Measurements from ENCODE around the gene AGR2.
"Not testable (repeated sequence)": the region's sequence is repeated elsewhere in the genome, so short reads cannot be mapped to it uniquely, and the experiment has no call there.

The AGR2 gene

DNA sequence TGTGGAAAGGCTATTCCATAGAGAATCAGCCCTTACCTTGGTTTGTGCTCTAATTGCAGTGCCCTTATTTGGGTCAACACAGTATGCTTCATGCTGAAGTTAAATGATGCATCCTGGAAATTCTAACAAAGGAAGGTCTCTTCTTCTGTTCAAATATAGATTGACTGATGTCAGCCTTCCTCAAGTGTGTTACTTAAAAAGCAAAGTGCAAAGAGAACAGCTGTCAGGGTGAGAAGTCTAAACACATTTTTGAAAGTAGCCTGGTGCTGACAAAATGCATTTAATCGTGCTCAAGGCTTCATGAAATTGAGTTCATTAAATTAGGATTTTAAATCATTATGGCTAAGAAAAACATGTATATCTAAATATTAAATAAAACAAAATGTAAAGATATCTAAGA, 19.5 kb downstream of the AGR2 start:
- in situ Hi-C loops (cut with HindIII; ENCODE audit: low pct_ligation_motif_present, low pct_unique_long_range_greater_than_20kb, low sequenced_read_pairs): no loop called here
- no peak for DNase-seq

DNA sequence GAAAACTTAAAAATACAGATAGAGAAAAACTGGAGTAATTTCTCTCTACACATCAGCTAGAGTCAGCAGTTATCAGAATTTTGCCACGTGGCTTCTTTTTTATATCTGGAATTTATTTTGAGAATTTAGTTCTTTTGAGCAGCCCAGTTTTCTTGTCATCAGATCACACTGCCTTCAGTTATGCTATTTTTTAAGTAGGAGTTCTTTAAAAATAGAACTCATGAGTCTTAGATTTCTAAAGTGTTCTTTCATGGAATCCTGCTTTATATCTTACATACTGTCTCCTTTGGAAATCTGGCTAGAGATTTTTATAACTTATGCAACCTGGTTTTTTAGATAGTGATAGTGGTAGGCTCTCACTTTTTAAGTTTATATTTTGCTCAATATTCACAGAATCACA, 24.2 kb downstream of the AGR2 start:
- no peak for DNase-seq
- in situ Hi-C loops (cut with HindIII; ENCODE audit: low pct_ligation_motif_present, low pct_unique_long_range_greater_than_20kb, low sequenced_read_pairs): no loop called here

DNA sequence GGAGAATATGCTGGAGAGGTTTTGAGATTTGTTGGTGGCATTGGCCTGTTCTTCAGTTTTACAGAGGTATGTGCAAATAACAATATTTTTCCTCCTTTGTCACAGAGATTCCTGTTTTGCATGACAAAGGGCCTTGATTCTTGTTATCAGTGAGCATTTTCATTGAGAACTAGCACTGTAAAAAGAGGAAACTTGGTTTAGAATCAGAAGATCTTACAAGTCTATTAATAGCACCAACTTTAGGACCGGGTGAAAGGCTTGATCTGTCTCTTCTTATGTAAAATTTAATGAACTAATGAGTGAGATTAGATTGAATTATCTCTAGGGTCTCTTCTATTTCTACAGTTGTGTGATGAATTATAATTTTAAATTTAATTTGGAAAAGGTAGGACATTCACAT, 25.7 kb downstream of the AGR2 start:
- in situ Hi-C loops (cut with HindIII; ENCODE audit: low pct_ligation_motif_present, low pct_unique_long_range_greater_than_20kb, low sequenced_read_pairs): no loop called here
- no peak for DNase-seq

DNA sequence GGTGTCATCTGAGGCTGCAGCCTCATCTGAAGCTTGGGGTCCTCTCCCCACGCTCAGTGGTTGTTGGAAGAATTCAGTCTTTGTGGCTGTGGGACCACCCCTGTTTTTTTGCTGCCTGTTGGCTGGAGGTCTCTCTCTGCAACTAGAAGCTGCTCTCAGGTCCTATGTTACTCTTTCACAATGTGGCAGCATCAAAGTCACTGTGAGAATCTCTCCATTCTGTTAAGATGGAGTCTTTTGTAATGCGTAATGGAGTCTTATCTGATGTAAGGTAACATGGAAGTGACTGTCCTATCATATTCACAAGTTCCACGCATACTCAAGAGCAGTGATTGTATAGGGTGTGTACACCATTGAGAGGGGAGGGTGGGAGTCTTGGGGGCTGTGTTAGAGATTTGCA, 26.3 kb downstream of the AGR2 start:
- no peak for DNase-seq
- in situ Hi-C loops (cut with HindIII; ENCODE audit: low pct_ligation_motif_present, low pct_unique_long_range_greater_than_20kb, low sequenced_read_pairs): no loop called here

DNA sequence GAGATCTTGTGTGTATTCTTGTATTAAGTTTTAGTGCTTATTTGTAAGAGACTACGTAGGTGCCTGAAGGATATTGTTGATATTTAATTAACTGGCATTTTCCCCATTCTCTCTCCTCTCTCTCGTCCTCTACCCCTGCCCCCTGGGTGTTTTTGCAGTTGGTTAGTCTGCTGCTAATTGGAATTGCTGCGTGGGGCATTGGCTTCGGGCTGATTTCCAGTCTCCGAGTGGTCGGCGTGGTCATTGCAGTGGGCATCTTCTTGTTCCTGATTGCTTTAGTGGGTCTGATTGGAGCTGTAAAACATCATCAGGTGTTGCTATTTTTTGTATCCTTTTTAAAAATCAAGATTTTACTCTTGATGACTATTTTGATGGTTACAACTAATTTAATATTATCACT, 28.7 kb downstream of the AGR2 start:
- no peak for DNase-seq
- in situ Hi-C loops (cut with HindIII; ENCODE audit: low pct_ligation_motif_present, low pct_unique_long_range_greater_than_20kb, low sequenced_read_pairs): no loop called here

DNA sequence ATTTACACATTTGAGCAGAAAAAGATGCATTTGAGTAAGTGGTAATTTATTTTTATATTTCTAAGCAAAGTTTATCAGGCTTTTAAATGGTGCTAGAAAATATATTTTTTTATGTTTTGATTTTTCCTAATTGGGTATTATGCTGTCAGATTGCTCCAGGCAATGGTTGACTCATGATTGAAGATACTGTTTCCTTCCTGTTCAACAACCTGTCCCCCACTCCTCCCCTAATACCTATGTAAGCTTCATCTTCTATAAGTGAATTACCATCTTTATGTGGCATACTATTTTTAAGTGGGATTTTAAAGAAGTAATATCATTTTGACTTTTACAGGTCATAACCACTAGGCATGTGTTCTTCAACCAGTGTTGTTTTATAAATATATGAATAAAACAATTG, 29.8 kb downstream of the AGR2 start:
- in situ Hi-C loops (cut with HindIII; ENCODE audit: low pct_ligation_motif_present, low pct_unique_long_range_greater_than_20kb, low sequenced_read_pairs): no loop called here
- DNase-seq: no peak

DNA sequence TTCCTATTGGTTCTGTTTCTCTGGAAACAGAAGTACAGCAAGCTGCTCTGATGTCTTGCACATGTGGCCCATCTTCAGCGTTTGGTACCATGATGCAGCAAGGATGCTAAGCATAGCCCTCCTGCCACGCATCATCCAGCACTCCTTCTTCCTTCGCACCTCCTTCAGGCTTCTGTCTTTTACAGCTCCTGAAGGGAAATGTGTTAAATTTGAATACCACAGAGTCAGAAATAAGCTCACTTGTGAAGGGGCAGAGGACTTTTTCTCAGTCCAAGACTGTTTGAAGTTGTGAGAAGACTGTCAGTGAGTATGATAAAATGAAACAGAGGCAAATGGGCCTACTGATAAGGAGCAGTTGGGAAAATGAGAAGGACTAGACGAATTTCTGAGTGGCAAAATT, 30.5 kb downstream of the AGR2 start:
- no peak for DNase-seq
- in situ Hi-C loops (cut with HindIII; ENCODE audit: low pct_ligation_motif_present, low pct_unique_long_range_greater_than_20kb, low sequenced_read_pairs): no loop called here

DNA sequence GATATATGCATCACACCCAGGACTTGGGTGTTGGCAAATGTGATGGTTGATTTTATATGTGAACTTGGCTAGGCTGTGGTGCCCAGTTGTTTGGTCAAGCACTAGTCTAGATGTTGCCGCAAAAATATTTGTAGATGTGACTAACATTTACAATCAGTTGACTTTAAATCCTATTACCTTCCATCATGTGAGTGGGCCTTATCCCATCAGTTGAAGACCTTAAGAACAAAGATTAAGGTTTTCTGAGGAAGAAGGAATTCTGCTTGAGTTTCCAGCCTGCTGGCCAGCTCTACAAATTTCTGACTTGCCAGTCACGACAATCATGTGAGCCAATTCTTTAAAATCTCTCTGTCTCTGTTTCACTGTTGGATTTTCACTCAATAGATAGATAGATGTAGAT, 30.9 kb downstream of the AGR2 start:
- DNase-seq: no peak
- in situ Hi-C loops (cut with HindIII; ENCODE audit: low pct_ligation_motif_present, low pct_unique_long_range_greater_than_20kb, low sequenced_read_pairs): no loop called here

DNA sequence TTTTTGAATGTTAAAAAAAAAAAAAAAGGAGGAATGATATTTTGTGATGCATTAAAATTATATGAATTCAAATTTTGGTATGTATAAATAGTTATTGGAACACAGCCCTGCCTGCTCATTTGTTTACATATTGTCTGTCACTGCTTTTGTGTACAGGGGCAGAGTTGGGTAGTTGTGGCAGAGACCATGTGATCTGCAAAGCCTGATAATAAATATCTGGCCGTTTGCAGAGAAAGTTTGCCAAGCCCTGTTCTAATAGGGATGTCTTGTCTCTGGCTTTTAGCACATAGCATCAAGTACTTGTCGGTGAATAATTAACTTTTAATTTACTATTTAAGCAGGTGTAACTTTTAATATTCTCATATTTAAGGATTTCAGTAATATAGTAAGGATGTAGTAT, 31.5 kb downstream of the AGR2 start:
- no peak for DNase-seq
- in situ Hi-C loops (cut with HindIII; ENCODE audit: low pct_ligation_motif_present, low pct_unique_long_range_greater_than_20kb, low sequenced_read_pairs): no loop called here

DNA sequence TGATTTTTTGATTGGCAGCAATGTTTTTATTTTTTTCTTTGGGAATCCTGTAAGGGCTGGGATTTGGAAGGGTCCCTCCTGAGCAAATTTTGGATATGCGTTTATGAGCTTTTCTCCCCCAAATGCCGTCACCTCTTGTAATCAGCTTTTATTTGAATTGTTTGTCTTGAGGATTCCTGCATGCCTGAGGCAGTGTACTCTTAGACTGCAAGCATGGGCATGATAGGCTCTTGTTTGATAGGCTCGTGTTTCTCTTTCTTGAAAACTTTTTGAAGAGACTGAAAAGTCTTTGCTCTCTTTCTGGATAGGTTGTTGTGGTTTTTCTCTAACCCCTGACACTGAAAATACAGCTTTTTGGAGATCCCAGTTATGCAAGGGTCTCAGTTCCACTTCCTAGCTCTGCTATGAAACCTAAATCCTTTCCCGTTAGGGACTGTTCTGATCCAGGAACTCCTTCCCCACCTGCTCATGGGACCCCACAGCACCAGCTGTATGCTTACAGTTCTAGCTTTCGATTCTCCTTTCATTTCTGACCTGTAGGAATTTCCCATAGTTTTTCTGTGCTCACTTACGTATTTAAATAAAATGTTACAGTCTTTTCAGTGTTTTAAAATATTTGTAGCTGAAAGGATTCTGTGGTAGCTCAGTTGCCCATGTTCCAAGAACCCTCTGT, 34.0 kb downstream of the AGR2 start:
- in situ Hi-C loops (cut with HindIII; ENCODE audit: low pct_ligation_motif_present, low pct_unique_long_range_greater_than_20kb, low sequenced_read_pairs): no loop called here
- DNase-seq: no peak

DNA sequence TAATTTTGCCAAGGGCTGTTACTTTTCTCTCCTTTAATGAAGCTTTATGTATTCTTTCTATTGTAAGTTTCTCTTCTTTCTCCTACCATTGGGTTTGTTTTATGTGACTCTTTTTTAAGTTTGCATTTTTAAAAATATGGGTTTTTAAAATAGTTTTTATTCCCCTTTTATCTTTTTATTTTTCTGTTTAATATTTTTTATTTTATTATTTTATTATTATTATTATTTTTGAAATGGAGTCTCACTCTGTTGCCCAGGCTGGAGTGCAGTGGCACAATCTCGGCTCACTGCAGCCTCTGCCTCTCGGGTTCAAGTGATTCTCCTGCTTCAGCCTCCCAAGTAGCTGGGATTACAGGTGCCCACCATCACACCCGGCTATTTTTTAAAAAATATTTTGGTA, 34.8 kb downstream of the AGR2 start:
- DNase-seq; in situ Hi-C loops (cut with HindIII; ENCODE audit: low pct_ligation_motif_present, low pct_unique_long_range_greater_than_20kb, low sequenced_read_pairs): not testable (repeated sequence)

DNA sequence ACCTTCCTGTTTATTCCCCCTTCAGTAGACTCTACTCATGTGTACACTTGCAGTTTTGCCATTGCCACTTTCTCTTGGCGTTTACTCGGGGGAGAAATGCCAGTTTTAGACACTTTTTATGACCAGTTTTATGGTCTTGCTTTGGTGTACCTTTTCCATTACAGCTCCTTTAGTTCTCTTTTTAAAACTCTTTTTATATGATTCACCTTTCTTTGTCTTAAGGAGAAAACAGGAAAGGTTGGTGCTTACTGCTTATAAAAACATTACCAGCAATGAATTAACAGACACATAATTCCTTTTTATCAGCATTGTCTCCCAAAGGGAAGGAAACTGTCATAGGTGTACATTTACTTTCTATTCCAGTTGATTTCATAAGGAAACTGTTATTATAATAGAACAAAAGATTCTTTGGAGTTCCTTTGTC, 39.4 kb downstream of the AGR2 start:
- no peak for DNase-seq
- in situ Hi-C loops (cut with HindIII; ENCODE audit: low pct_ligation_motif_present, low pct_unique_long_range_greater_than_20kb, low sequenced_read_pairs): no loop called here

DNA sequence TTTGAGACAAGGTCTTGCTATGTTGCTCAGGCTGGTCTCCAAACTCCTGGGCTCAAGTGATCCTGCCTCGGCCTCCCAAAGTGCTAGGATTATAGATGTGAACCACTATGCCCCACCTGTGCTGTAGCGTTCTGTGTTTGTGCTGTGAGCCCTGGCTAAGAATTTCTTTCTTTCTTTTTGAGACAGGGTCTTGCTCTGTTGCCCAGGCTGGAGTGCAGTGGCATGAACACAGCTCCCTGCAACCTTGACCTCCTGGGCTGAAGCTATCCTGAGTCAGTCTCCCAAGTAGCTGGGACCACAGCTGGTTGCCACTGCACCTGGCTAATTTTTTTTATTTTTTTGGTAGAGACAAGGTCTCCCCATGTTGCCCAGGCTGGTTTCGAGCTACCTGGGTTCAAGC, 39.9 kb downstream of the AGR2 start:
- in situ Hi-C loops (cut with HindIII; ENCODE audit: low pct_ligation_motif_present, low pct_unique_long_range_greater_than_20kb, low sequenced_read_pairs): no loop called here
- DNase-seq: no peak

DNA sequence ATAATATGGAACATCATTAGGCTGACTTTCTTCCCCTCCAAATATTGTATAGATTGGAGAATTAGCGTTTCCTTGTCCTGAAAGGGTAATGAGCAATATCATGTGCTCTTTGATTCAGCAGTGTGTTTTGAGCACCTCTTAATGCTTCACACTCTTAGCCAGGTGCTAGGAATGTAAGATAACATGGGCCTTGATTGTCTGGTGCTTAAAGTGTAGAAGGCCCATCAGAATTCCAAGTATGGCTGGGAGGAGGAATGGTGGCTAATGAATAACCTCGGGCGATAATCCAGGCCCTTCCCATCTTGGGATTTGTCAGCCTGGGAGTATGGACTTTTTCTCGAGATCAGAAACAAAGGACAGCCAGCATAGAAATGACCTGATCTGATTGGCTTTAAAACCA, 42.6 kb downstream of the AGR2 start:
- DNase-seq: peak; percentile 19
- in situ Hi-C loops (cut with HindIII; ENCODE audit: low pct_ligation_motif_present, low pct_unique_long_range_greater_than_20kb, low sequenced_read_pairs): no loop called here

DNA sequence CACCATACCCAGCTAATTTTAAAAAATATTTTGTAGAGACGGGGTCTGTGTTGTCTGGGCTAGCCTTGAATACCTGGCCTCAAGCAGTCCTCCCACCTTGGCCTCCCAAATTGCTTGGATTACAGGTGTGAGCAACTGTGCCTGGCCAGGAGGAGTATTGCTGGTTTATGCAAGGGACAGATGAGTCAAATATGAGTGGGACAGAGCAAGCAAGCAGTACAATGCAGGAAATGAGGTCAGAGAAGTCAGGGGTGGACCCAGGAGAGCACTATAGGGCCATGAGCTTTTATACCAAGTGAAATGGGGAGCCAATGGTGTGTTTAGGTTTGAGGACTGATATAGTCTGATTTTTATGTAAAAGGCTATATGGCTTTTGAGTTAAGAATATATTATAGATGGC, 45.0 kb downstream of the AGR2 start:
- in situ Hi-C loops (cut with HindIII; ENCODE audit: low pct_ligation_motif_present, low pct_unique_long_range_greater_than_20kb, low sequenced_read_pairs): no loop called here
- DNase-seq: no peak

DNA sequence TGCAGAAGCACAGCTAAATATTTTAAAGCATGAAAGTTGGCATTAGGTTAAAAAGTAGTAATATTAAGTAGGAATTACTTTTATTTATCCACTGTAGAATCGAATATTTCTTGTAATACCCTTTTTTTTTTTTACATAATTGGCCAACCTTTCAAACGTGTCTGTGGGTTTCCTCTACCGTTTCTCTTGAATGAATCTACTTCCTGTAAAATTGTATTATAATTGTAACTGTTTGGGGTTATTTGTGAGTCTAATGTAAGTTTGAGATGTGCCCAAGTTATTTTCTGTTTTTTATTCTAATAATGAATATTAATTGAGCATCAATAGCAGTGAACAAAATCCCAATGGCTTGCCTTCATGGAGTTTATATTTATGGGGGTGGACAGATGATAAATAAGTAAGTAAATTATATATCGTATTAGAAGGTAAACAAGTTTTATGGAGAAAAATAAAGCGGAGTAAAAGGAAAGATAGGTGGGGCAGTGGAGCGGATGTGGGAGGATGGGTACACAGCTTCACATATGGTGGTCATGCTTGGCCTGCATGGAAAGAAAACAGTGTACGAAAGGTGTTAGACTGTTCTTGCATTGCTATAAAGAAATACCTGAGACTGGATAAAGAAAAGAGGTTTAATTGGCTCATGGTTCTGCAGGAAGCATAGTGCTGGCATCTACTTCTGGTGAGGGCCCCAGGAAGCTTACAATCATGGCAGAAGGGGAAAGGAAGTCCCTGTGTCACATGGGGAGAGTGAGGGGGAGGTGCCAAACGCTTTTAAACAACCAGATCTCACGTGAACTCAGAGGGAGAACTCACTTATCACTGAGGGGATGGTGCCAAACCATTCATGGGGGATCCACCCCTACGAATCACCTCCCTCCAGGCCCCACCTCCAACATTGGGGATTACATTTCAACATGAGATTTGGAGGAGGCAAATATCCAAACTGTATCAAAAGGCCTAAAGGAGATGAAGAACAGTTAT, 45.9 kb downstream of the AGR2 start:
- DNase-seq: no peak
- in situ Hi-C loops (cut with HindIII; ENCODE audit: low pct_ligation_motif_present, low pct_unique_long_range_greater_than_20kb, low sequenced_read_pairs): no loop called here

DNA sequence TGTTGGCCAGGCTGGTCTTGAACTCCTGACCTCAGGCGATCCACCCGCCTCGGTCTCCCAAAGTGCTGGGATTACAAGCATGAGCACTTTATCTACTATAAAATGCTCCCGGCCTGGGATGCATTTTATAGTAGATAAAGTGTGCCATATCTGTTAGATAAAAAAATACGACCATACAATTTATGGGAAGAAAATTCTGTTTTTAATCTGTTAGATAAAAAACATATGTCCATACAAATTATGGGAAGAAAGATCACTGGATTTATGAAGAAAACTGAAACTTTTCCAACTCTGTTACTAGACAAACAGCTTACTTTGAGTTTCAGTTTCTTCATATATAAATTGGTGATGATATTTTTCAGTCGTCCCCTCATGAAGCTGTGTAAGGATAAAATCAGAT, 46.8 kb downstream of the AGR2 start:
- in situ Hi-C loops (cut with HindIII; ENCODE audit: low pct_ligation_motif_present, low pct_unique_long_range_greater_than_20kb, low sequenced_read_pairs): no loop called here
- DNase-seq: no peak

DNA sequence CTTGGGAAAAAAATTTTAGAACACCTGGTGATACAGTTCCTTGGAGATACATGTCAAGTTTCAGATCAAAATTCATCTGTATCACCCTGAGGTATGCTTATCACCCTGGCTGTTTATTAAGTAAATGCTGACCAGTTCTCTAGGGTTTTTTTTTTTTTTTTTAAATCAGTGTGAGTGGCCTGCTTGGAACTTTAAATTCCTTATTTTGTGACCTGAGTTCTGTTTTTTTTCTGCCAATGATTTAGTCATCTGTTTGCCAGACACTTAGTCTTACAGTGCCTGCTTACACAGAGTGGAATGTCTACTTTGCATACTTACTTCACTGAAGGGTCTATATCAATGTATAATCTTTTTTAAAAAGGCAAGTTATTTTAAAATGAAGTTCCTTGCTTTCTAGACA, 49.4 kb downstream of the AGR2 start:
- no peak for DNase-seq
- in situ Hi-C loops (cut with HindIII; ENCODE audit: low pct_ligation_motif_present, low pct_unique_long_range_greater_than_20kb, low sequenced_read_pairs): no loop called here

DNA sequence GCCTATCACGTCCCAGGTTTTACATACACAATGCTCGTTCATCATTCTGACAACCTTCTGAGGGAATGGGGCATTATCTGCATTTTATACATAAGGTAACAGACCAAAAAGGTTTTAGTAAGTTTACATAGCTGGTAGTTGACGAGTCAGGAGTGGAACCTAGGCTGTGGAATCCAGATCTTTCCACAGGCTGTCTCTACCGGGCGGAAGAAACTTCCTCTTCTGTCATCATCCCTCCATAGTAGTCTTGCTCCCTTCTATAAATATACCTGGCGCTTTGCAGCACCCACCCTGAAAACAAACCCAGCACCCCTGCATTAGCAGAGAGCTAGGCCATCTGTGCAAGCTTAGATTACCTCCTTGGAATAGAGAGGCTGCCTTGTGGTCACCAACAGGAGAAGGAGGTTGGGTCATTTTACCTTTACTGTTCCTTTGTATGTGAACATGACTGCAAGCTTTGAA, 49.9 kb downstream of the AGR2 start:
- DNase-seq: no peak
- in situ Hi-C loops (cut with HindIII; ENCODE audit: low pct_ligation_motif_present, low pct_unique_long_range_greater_than_20kb, low sequenced_read_pairs): no loop called here
